ENCODE data around the gene MCRS1. TPM values are rescaled to one million over a fixed set of nuclear protein-coding genes. Genes with fewer than 3 reads are reported as not detected.

Gene MCRS1
- total RNA-seq, 4 donors from 2014 or later = 38.5 to 53.8 (median 41.5) TPM

DNA sequence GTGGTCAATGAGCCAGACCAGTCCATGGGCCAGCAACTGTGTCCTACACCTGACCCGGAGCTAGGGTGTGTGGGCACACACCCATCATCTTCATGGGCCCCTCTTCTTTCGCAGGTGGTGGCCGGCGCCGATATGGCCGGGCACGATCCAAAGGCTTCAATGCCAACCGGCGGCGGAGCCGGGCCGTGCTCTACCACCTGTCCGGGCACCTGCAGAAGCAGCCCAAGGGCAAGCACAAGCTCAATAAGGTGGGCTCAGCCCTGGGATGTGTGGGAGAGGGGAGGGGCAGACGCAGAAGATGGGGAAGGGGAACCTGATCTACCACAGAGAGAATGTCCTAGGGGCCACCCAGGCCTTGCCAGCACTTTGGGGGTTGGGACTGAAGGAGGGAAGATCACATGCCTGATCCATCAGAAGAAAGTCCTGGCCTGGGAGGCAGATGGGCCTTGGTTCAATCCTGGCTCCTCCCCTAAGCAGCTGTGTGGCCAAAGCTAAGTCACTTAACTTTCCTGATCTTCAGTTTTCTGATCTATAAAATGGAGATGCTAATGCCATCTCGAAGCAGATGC lies 25.3 kb downstream of the MCRS1 start:
- H3K4me3 ChIP-seq (ENCODE audit: low read depth, poor library complexity, severe bottlenecking) = no peak overlapping the region
- intact Hi-C loops (cut with DNase I; ENCODE audit: low total_unique reads) = no loop called here
- DNase-seq (ENCODE audit: low spot score in 2 of 2) = peak in 1 of 2 donors; percentile 76
- no peak for TF ChIP-seq POLR2A (IDR thresholded peaks at IDR 0.05)
- no peak for TF ChIP-seq CTCF (IDR thresholded peaks at IDR 0.05)
- WGBS, 2 donors = 90 to 91% methylated on average over 12 to 15 of the region's 15 CpGs

GRCh38 chr12:49541911-49542505 lies 25.9 kb downstream of the MCRS1 start:
- no peak for TF ChIP-seq POLR2A (IDR thresholded peaks at IDR 0.05)
- no peak for TF ChIP-seq CTCF (IDR thresholded peaks at IDR 0.05)
- H3K4me3 ChIP-seq (ENCODE audit: low read depth, poor library complexity, severe bottlenecking) = no peak overlapping the region
- intact Hi-C loops (cut with DNase I; ENCODE audit: low total_unique reads) = no loop called here
- peak in 1 of 2 donors; percentile 83 for DNase-seq (ENCODE audit: low spot score in 2 of 2)
- 82 to 85% methylated on average over 7 of the region's 7 CpGs for WGBS, 2 donors

GRCh38 chr12:49541140-49541861 lies 26.6 kb downstream of the MCRS1 start:
- TF ChIP-seq POLR2A (IDR thresholded peaks at IDR 0.05) (no peak), CTCF (IDR thresholded peaks at IDR 0.05) (no peak)

GRCh38 chr12:49540229-49541139 lies 27.5 kb downstream of the MCRS1 start:
- TF ChIP-seq CTCF (IDR thresholded peaks at IDR 0.05) = no peak
- TF ChIP-seq POLR2A (IDR thresholded peaks at IDR 0.05) = no peak
- WGBS, 2 donors = 71 to 74% methylated on average over 21 of the region's 21 CpGs
- DNase-seq (ENCODE audit: low spot score in 2 of 2) = peak in 1 of 2 donors; percentile 79

More at GRCh38 chr12:49541140-49541861, 26.6 kb downstream of the MCRS1 start:
- WGBS, 2 donors = 70 to 72% methylated on average over 18 of the region's 18 CpGs
- no peak overlapping the region for H3K4me3 ChIP-seq (ENCODE audit: low read depth, poor library complexity, severe bottlenecking)
- DNase-seq (ENCODE audit: low spot score in 2 of 2) = peak in 1 of 2 donors; percentile 82
- intact Hi-C loops (cut with DNase I; ENCODE audit: low total_unique reads) = no loop called here

GRCh38 chr12:49539406-49540228 lies 28.3 kb downstream of the MCRS1 start:
- intact Hi-C loops (cut with DNase I; ENCODE audit: low total_unique reads) = no loop called here
- TF ChIP-seq CTCF (IDR thresholded peaks at IDR 0.05) (no peak), POLR2A (IDR thresholded peaks at IDR 0.05) (no peak)
- peak in 1 of 2 donors; percentile 83 for DNase-seq (ENCODE audit: low spot score in 2 of 2)
- 16 to 19% methylated on average over 44 to 47 of the region's 47 CpGs for WGBS, 2 donors
- H3K4me3 ChIP-seq (ENCODE audit: low read depth, poor library complexity, severe bottlenecking) = no peak overlapping the region

More at GRCh38 chr12:49540229-49541139, 27.5 kb downstream of the MCRS1 start:
- no peak overlapping the region for H3K4me3 ChIP-seq (ENCODE audit: low read depth, poor library complexity, severe bottlenecking)
- intact Hi-C loops (cut with DNase I; ENCODE audit: low total_unique reads) = no loop called here
